Activated T-cell treated with anti-CD3 and anti-CD28 coated beads, Interleukin-2, amount 50 U/mL, for 72 hours (primary cell): ENCODE measurements around the gene CFAP58. TPM values are rescaled to one million over a fixed set of nuclear protein-coding genes. Genes with fewer than 3 reads are reported as not detected.

Source experiments
- ATAC-seq, 2 donors: fragments of 150-1000 bp; cut with Tn5 transposase; replicated peaks in 1 of 2; 2 replicates each; pipeline ENCODE4 v1.10.0; 2021; ENCODE audit warnings: moderate library complexity in 2 of 2, mild to moderate bottlenecking in 1 of 2
- DNase-seq, 2 donors: peaks; one replicate each; pipeline ENCODE4 v3.0.0; 2021 to 2022; ENCODE audit warnings: mixed read lengths in 1 of 2
- H3K27ac Mint-ChIP-seq: one replicate; pipeline ENCODE4 v1.8.0; 2022; ENCODE audit warnings: mild to moderate bottlenecking, moderate library complexity, mixed read lengths
- H3K27me3 Mint-ChIP-seq: one replicate; pipeline ENCODE4 v1.8.0; 2022; ENCODE audit warnings: low read depth, mixed read lengths
- H3K36me3 Mint-ChIP-seq, 2 donors: one replicate each; pipeline ENCODE4 v1.8.0; 2022; ENCODE audit warnings: mixed read lengths in 2 of 2, mild to moderate bottlenecking in 1 of 2; ENCODE audit not compliant: insufficient read depth in 2 of 2
- H3K4me1 Mint-ChIP-seq: one replicate; pipeline ENCODE4 v1.8.0; 2022; ENCODE audit warnings: low read depth, mixed read lengths
- H3K4me3 Mint-ChIP-seq, 2 donors: one replicate each; pipeline ENCODE4 v1.8.0; 2022; ENCODE audit warnings: mild to moderate bottlenecking in 2 of 2, mixed read lengths in 2 of 2, moderate library complexity in 2 of 2
- H3K9me3 Mint-ChIP-seq, 2 donors: one replicate each; pipeline ENCODE4 v1.8.0; 2022; ENCODE audit warnings: mixed read lengths in 2 of 2
- total RNA-seq, 2 donors: library from RNA; stranded (reverse); gene quantifications; one replicate each; pipeline ENCODE4 v1.2.3, GENCODE V29; 2022

The CFAP58 gene
- total RNA-seq, 2 donors from 2014 or later = 0.72 to 1.1 TPM

GRCh38 chr10:104417637-104418292 is 64.1 kb downstream of the CFAP58 start:
- H3K9me3 Mint-ChIP-seq = no peaks in the 10 kb centered on the region
- H3K27ac Mint-ChIP-seq = no peak overlapping the region
- DNase-seq = no peak
- no peak overlapping the region for H3K4me3 Mint-ChIP-seq
- no peaks in the 10 kb centered on the region for H3K36me3 Mint-ChIP-seq
- ATAC-seq = no peak
- peaks cover 10% of the 10 kb centered on the region for H3K27me3 Mint-ChIP-seq
- no peaks in the 10 kb centered on the region for H3K4me1 Mint-ChIP-seq

GRCh38 chr10:104424719-104425118 is 71.1 kb downstream of the CFAP58 start:
- no peak for DNase-seq
- H3K4me3 Mint-ChIP-seq = no peak overlapping the region
- no peaks in the 10 kb centered on the region for H3K27me3 Mint-ChIP-seq
- peak; percentile 71 to 87 for ATAC-seq
- H3K27ac Mint-ChIP-seq = no peak overlapping the region
- no peaks in the 10 kb centered on the region for H3K9me3 Mint-ChIP-seq
- no peaks in the 10 kb centered on the region for H3K36me3 Mint-ChIP-seq
- H3K4me1 Mint-ChIP-seq = peaks cover 7% of the 10 kb centered on the region

GRCh38 chr10:104427989-104428388 is 74.4 kb downstream of the CFAP58 start:
- H3K4me3 Mint-ChIP-seq = no peak overlapping the region
- H3K36me3 Mint-ChIP-seq = no peaks in the 10 kb centered on the region
- peaks cover 5% of the 10 kb centered on the region for H3K27me3 Mint-ChIP-seq
- H3K4me1 Mint-ChIP-seq = peaks cover 7% of the 10 kb centered on the region
- no peak for ATAC-seq
- no peaks in the 10 kb centered on the region for H3K9me3 Mint-ChIP-seq
- no peak for DNase-seq
- no peak overlapping the region for H3K27ac Mint-ChIP-seq

- H3K27ac Mint-ChIP-seq = no peak overlapping the region
- ATAC-seq (no peak), DNase-seq (no peak)
- H3K4me1 Mint-ChIP-seq = peaks cover 2% of the 10 kb centered on the region
- no peaks in the 10 kb centered on the region for H3K9me3 Mint-ChIP-seq
- H3K27me3 Mint-ChIP-seq = peaks cover 5% of the 10 kb centered on the region
- H3K36me3 Mint-ChIP-seq = no peaks in the 10 kb centered on the region
- H3K4me3 Mint-ChIP-seq = no peak overlapping the region
Measured at GRCh38 chr10:104429846-104430245, 76.2 kb downstream of the CFAP58 start.

- DNase-seq = no peak
- ATAC-seq = no peak
- Mint-ChIP-seq H3K36me3 (no peaks in the 10 kb centered on the region), H3K4me3 (no peak overlapping the region), H3K4me1 (no peaks in the 10 kb centered on the region), H3K9me3 (no peaks in the 10 kb centered on the region), H3K27me3 (peaks cover 5% of the 10 kb centered on the region), H3K27ac (no peak overlapping the region)
Measured at GRCh38 chr10:104430360-104430759, 76.7 kb downstream of the CFAP58 start.

- H3K9me3 Mint-ChIP-seq = no peaks in the 10 kb centered on the region
- no peak for DNase-seq
Measured at GRCh38 chr10:104433669-104434068, 80.0 kb downstream of the CFAP58 start.

GRCh38 chr10:104434601-104435000 is 81.0 kb downstream of the CFAP58 start:
- ATAC-seq = no peak
- H3K4me3 Mint-ChIP-seq = no peak overlapping the region
- no peak overlapping the region for H3K27ac Mint-ChIP-seq
- H3K9me3 Mint-ChIP-seq = no peaks in the 10 kb centered on the region
- no peaks in the 10 kb centered on the region for H3K36me3 Mint-ChIP-seq
- H3K27me3 Mint-ChIP-seq = peaks cover 13% of the 10 kb centered on the region
- no peak for DNase-seq
- H3K4me1 Mint-ChIP-seq = no peaks in the 10 kb centered on the region

More at GRCh38 chr10:104433669-104434068, 80.0 kb downstream of the CFAP58 start:
- Mint-ChIP-seq H3K27ac (no peak overlapping the region), H3K4me3 (no peak overlapping the region), H3K27me3 (peaks cover 13% of the 10 kb centered on the region), H3K4me1 (no peaks in the 10 kb centered on the region), H3K36me3 (no peaks in the 10 kb centered on the region)
- ATAC-seq = no peak

- peaks cover 12% of the 10 kb centered on the region for H3K27me3 Mint-ChIP-seq
- no peak overlapping the region for H3K27ac Mint-ChIP-seq
- no peak overlapping the region for H3K4me3 Mint-ChIP-seq
- H3K9me3 Mint-ChIP-seq = no peaks in the 10 kb centered on the region
- no peaks in the 10 kb centered on the region for H3K4me1 Mint-ChIP-seq
- DNase-seq (no peak), ATAC-seq (no peak)
- H3K36me3 Mint-ChIP-seq = no peaks in the 10 kb centered on the region
Measured at GRCh38 chr10:104435822-104436221, 82.2 kb downstream of the CFAP58 start.

GRCh38 chr10:104437226-104437625 is 83.6 kb downstream of the CFAP58 start:
- no peaks in the 10 kb centered on the region for H3K36me3 Mint-ChIP-seq
- H3K27ac Mint-ChIP-seq = peak overlapping the region; percentile 68
- ATAC-seq (no peak), DNase-seq (no peak)
- no peak overlapping the region for H3K4me3 Mint-ChIP-seq
- no peaks in the 10 kb centered on the region for H3K9me3 Mint-ChIP-seq
- peaks cover 8% of the 10 kb centered on the region for H3K27me3 Mint-ChIP-seq
- no peaks in the 10 kb centered on the region for H3K4me1 Mint-ChIP-seq

GRCh38 chr10:104440221-104440620 is 86.6 kb downstream of the CFAP58 start:
- Mint-ChIP-seq H3K27me3 (peaks cover 8% of the 10 kb centered on the region), H3K36me3 (no peaks in the 10 kb centered on the region), H3K27ac (no peak overlapping the region), H3K9me3 (no peaks in the 10 kb centered on the region), H3K4me3 (no peak overlapping the region), H3K4me1 (no peaks in the 10 kb centered on the region)
- DNase-seq (no peak), ATAC-seq (no peak)

- Mint-ChIP-seq H3K9me3 (no peaks in the 10 kb centered on the region), H3K4me3 (no peak overlapping the region), H3K4me1 (no peaks in the 10 kb centered on the region), H3K27ac (peak overlapping the region; percentile 61), H3K27me3 (no peaks in the 10 kb centered on the region), H3K36me3 (no peaks in the 10 kb centered on the region)
- peak in 1 of 2 donors; percentile 70 for ATAC-seq
- no peak for DNase-seq
Measured at GRCh38 chr10:104441329-104442000, 87.8 kb downstream of the CFAP58 start.

GRCh38 chr10:104445359-104445758 is 91.7 kb downstream of the CFAP58 start:
- H3K36me3 Mint-ChIP-seq = no peaks in the 10 kb centered on the region
- H3K9me3 Mint-ChIP-seq = no peaks in the 10 kb centered on the region
- no peak overlapping the region for H3K4me3 Mint-ChIP-seq
- ATAC-seq (no peak), DNase-seq (no peak)
- H3K4me1 Mint-ChIP-seq = no peaks in the 10 kb centered on the region
- H3K27ac Mint-ChIP-seq = no peak overlapping the region
- peaks cover 23% of the 10 kb centered on the region for H3K27me3 Mint-ChIP-seq

- DNase-seq (no peak), ATAC-seq (no peak)
- H3K27me3 Mint-ChIP-seq = peaks cover 23% of the 10 kb centered on the region
- no peak overlapping the region for H3K27ac Mint-ChIP-seq
- H3K4me3 Mint-ChIP-seq = no peak overlapping the region
- H3K9me3 Mint-ChIP-seq = no peaks in the 10 kb centered on the region
- H3K36me3 Mint-ChIP-seq = no peaks in the 10 kb centered on the region
- H3K4me1 Mint-ChIP-seq = no peaks in the 10 kb centered on the region
Measured at GRCh38 chr10:104446151-104446550, 92.5 kb downstream of the CFAP58 start.

GRCh38 chr10:104447331-104447730 is 93.7 kb downstream of the CFAP58 start:
- no peak for ATAC-seq
- Mint-ChIP-seq H3K27me3 (peaks cover 23% of the 10 kb centered on the region), H3K4me3 (no peak overlapping the region), H3K27ac (no peak overlapping the region), H3K9me3 (no peaks in the 10 kb centered on the region), H3K36me3 (no peaks in the 10 kb centered on the region), H3K4me1 (no peaks in the 10 kb centered on the region)
- no peak for DNase-seq
